ENCODE measurements around the gene TRIM37.
"Not testable (repeated sequence)": the region's sequence is repeated elsewhere in the genome, so short reads cannot be mapped to it uniquely, and the experiment has no call there.

Gene TRIM37, protein sequence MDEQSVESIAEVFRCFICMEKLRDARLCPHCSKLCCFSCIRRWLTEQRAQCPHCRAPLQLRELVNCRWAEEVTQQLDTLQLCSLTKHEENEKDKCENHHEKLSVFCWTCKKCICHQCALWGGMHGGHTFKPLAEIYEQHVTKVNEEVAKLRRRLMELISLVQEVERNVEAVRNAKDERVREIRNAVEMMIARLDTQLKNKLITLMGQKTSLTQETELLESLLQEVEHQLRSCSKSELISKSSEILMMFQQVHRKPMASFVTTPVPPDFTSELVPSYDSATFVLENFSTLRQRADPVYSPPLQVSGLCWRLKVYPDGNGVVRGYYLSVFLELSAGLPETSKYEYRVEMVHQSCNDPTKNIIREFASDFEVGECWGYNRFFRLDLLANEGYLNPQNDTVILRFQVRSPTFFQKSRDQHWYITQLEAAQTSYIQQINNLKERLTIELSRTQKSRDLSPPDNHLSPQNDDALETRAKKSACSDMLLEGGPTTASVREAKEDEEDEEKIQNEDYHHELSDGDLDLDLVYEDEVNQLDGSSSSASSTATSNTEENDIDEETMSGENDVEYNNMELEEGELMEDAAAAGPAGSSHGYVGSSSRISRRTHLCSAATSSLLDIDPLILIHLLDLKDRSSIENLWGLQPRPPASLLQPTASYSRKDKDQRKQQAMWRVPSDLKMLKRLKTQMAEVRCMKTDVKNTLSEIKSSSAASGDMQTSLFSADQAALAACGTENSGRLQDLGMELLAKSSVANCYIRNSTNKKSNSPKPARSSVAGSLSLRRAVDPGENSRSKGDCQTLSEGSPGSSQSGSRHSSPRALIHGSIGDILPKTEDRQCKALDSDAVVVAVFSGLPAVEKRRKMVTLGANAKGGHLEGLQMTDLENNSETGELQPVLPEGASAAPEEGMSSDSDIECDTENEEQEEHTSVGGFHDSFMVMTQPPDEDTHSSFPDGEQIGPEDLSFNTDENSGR

GRCh38 chr17:59106463-59107305, at the start of gene TRIM37:
TSS of gene TRIM37 (minus strand) at chr17:59106880. CDS start at chr17:59106461, 419 bp downstream.
- DNase-seq, result peak; percentile 98

DNA sequence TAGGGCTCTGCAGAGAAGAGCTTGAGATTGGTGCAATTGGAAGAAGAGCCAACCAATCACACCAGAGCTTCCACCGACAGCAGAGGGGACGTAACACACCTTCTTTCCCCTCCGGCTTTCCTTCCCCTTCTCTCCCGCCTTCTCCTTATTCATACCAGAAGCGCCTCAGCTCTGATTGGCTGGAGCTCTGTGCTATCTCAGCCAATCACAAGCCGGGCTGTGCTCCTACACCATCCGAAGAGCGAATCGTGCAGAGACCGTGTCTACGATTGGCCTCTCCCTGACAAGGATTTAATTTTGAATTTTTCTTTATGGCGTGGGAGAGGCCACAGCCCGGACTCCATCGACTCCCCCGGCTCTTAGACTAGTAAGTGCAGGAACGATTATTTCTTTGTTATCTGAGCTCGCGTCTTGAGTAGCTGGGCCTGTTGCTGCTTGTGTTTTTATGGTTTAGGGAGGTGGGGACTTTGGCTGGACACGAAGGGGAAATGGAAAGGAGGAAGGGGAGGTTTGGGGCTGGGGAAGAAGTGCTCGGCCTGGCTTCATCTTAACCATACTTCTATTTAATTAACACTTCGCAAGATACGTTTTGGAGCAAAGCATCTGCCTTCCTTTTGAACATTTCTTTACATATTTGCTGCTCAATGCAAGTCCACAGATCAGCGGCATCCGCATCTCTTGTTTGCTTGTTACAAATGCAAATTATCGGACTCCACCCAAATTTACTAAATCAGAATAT, 48.9 kb upstream of the TRIM37 start, which contains the start of gene PRR11:
PRR11 (plus strand) TSS at position 308 of the 739 bp plus-strand sequence. CDS start 14,007 bp downstream, outside the sequence.
- DNase-seq, result peak; percentile 100

DNA sequence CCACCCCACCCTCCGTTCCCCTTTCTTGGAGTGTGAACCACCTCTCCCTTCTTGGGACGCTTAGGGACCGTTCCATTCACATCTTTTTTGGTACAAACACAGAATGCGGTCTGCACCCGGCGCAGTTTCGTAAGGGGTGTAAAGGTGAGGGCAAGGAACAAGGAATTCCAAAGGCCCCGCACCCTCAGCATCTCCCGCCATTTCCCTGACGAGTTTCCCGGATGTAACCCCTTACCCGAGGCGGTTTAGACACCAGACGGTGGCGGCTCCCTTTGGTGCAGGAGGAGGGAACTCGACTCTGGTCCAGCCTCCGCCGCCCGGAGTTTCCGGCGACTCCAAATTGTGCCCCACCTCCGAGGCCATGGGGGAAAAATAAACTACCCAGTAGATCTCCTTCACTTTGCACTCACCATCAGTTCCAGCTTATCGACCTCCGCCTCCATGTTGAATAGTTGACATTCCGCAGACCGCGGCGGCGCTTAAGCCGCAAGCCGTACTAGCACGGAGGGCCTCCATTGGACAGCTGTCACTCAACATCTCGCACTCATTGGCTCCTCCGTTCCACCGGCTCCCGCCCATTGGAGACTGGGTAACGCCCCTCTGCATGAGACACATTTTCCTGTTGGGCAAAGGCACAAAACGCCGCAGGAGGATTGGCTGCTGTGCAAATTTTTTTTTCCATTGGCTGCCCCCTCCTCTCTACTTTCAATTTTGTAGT, 48.2 kb upstream of the TRIM37 start, which contains the start of gene SKA2:
SKA2 (minus strand) TSS at position 466 of the 718 bp plus-strand sequence; CDS start at position 443, 23 bp downstream.
- peak; percentile 100 for DNase-seq

GRCh38 chr17:59154292-59154720, 47.6 kb upstream of the TRIM37 start:
- peak; percentile 87 for DNase-seq

- DNase-seq, result no peak
Measured at GRCh38 chr17:59152925-59153324, 46.2 kb upstream of the TRIM37 start.

DNA sequence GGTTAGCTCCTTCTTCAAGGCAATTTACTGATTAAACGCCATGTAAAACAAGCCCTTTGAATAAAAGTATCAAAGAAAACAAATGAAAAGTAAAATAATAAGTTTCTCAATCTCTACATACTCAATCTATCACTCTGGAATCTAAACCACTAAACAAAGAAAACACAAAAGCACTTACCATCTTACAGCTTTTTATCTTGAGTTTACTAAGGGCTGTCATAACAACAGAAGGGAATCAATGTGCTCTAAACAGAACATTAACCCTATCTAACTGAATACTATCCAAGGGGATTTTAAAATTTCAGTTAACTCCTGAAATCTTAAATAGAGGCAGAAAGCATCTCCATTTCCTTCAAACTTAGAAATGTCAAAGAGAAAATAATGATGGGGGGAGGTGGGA, 44.9 kb upstream of the TRIM37 start:
- no peak for DNase-seq

DNA sequence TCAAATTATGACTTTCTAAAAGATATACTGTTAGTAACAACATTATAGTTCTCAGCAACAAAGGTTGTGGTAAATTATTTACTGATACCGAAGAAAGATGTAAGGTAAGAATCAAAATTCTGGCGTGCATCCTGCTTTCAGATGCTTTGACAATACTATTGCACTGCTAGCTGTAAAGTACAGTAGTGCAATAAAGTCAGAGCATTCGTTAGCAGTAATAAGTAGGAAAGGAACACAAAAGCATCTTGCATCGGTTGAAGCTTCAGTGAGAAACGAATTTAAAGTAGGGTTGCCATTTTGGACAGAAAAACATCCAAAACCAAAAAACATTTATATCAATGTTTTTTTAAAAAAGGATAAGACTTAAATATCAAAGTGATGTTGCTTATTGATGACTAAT, 44.3 kb upstream of the TRIM37 start:
- DNase-seq, result no peak

GRCh38 chr17:59149841-59150511, 43.3 kb upstream of the TRIM37 start:
- DNase-seq, result no peak

GRCh38 chr17:59149051-59149450, 42.4 kb upstream of the TRIM37 start:
- DNase-seq, result no peak

- no peak for DNase-seq
Measured at GRCh38 chr17:59145571-59146096, 39.0 kb upstream of the TRIM37 start.

GRCh38 chr17:59141860-59142259, 35.2 kb upstream of the TRIM37 start:
- DNase-seq, result no peak

- no peak for DNase-seq
Measured at GRCh38 chr17:59139939-59140338, 33.3 kb upstream of the TRIM37 start.

DNA sequence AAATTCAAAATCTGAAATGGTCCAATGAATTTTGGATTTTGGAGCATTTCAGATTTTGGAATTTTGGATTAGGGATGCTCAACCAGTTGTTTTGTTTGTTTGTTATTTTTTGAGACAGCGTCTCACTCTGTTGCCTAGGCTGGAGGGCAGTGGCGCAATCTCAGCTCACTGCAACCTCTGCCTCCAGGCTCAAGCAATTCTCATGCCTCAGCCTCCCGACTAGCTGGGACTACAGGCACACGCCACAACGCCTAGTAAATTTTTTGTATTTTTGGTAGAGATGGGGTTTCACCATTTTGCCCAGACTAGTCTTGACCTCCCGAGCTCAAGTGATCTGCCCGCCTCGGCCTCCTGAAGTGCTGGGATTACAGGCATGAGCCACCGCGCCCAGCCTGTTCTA, 31.7 kb upstream of the TRIM37 start:
- DNase-seq, result not testable (repeated sequence)

DNA sequence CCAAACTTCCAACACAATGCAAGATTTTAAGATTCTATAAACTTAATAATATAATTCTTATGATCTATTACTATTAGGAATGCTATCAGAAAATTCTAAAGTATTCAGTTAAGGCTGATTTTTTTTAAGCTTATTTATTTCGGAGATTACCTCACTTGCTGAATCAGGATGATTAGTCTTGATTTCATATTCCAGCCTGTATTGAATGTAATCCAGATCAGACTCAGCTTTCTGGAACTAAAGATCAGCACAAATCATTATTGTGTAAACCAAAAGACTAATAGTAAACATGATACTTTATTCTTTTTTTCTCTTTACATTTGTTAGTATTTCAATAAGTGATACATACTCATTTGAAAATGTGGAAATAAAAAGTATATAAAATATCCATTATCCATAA, 24.5 kb upstream of the TRIM37 start:
- no peak for DNase-seq

DNA sequence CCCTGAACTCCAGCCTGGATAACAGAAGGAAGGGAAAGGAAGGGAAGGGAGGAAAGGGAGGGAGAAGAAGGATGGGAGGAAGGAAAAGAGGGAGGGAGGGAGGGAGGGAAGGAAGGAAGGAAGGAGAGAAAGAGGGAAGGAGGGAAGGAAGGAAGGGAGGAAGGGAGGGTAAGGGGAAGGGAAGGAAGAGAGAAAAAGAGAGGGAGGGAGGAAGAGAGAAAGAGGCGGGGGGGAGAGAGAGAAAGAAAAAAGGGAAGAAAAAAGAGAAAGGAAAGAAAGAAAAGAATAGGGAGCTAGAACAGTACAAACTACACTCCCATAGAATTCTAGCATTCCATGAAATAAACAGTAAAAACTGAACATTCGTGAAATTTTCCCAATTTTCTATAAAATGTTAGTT, 23.1 kb upstream of the TRIM37 start:
- DNase-seq, result no peak

DNA sequence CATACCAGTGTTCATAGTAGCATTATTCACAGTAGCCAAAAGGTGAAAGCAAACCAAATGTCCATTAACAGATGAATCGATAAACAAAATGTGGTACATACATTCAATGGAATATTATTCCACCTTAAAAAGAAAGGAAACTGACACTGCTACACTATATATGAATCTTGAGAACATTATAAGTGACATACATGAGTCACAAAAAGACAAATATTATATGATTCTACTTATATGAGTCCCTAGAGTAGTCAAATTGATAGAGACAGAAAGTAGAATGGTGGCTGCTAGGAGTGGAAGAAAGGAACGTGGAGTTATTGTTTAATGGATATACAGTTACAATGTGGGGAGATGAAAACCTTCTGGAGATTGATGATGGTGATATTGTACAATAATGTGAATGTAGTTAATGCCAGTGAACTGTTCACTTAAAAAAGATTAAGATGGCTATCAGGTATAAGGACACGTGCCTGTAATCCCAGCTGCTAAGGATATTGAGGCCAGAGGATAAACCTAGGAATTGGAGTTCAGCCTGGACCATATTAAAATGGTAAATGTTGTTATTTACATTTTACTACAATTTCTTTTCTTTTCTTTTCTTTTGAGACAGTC, 20.2 kb upstream of the TRIM37 start:
- no peak for DNase-seq

- no peak for DNase-seq
Measured at GRCh38 chr17:59124665-59125064, 18.0 kb upstream of the TRIM37 start.

- DNase-seq, result no peak
Measured at GRCh38 chr17:59121901-59122480, 15.3 kb upstream of the TRIM37 start.

- no peak for DNase-seq
Measured at GRCh38 chr17:59115474-59115873, 8.8 kb upstream of the TRIM37 start.
